Liver (tissue), 9 donors: ENCODE results near the gene ACSM6. TPM values are rescaled to one million over a fixed set of nuclear protein-coding genes. Genes with fewer than 3 reads are reported as not detected.

Experiments
- DNase-seq: peaks from one replicate; pipeline ENCODE4 v3.0.0-alpha.2; 2017; ENCODE audit warnings: low spot score
- H3K27ac ChIP-seq, 2 donors: one replicate each; pipeline ENCODE4 v1.7.0; 2013; ENCODE audit warnings: inconsistent platforms in 2 of 2, low read length in 2 of 2, control low read depth in 1 of 2, low read depth in 1 of 2, mild to moderate bottlenecking in 1 of 2
- H3K27me3 ChIP-seq, 4 donors: one replicate each; pipeline versions ENCODE4 v1.6.1 to v1.7.0; 2013; ENCODE audit warnings: low read length in 3 of 4, inconsistent platforms in 1 of 4, mild to moderate bottlenecking in 1 of 4, moderate library complexity in 1 of 4; ENCODE audit not compliant: control insufficient read depth in 4 of 4, insufficient read depth in 4 of 4
- H3K36me3 ChIP-seq, 4 donors: one replicate each; pipeline versions ENCODE4 v1.6.1 to v1.7.0; 2013; ENCODE audit warnings: low read length in 3 of 4, mild to moderate bottlenecking in 3 of 4, low read depth in 1 of 4, moderate library complexity in 1 of 4; ENCODE audit not compliant: control insufficient read depth in 4 of 4, insufficient read depth in 3 of 4
- H3K4me1 ChIP-seq, 4 donors: one replicate each; pipeline versions ENCODE4 v1.6.1 to v1.7.0; 2013; ENCODE audit warnings: low read length in 3 of 4, mild to moderate bottlenecking in 3 of 4, moderate library complexity in 1 of 4; ENCODE audit not compliant: control insufficient read depth in 4 of 4, insufficient read depth in 4 of 4
- H3K4me3 ChIP-seq, 3 donors: one replicate each; pipeline versions ENCODE4 v1.6.1 to v1.7.0; 2013; ENCODE audit warnings: low read length in 3 of 3, control low read depth in 1 of 3, low read depth in 1 of 3, mild to moderate bottlenecking in 1 of 3
- H3K9ac ChIP-seq, 2 donors: one replicate each; pipeline ENCODE4 v1.7.0; 2013; ENCODE audit warnings: low read length in 2 of 2, mild to moderate bottlenecking in 2 of 2, moderate library complexity in 2 of 2, control low read depth in 1 of 2, low read depth in 1 of 2
- H3K9me3 ChIP-seq, 4 donors: one replicate each; pipeline versions ENCODE4 v1.6.1 to v1.7.0; 2013; ENCODE audit warnings: low read length in 3 of 4; ENCODE audit not compliant: control insufficient read depth in 4 of 4
- EGR1 ChIP-seq, 2 donors: IDR thresholded peaks; 2 replicates each; pipeline ENCODE4 v1.6.1; 2016 to 2018; ENCODE audit warnings: antibody characterized with exemption in 2 of 2, low read depth in 2 of 2
- FOXA1 ChIP-seq: IDR thresholded peaks from 2 replicates; pipeline ENCODE4 v1.6.1; 2016; ENCODE audit warnings: antibody characterized with exemption
- FOXA2 ChIP-seq: IDR thresholded peaks from 2 replicates; pipeline ENCODE4 v1.6.1; 2016; ENCODE audit warnings: antibody characterized with exemption
- GABPA ChIP-seq, 2 donors: IDR thresholded peaks in 1 of 2; conservative IDR thresholded peaks in 1 of 2; 2 replicates each; pipeline ENCODE4 v1.6.1; 2016; ENCODE audit warnings: antibody characterized with exemption in 2 of 2, mild to moderate bottlenecking in 1 of 2, moderate library complexity in 1 of 2
- HNF4A ChIP-seq, 2 donors: conservative IDR thresholded peaks; 2 replicates each; pipeline ENCODE4 v1.6.1; 2016; ENCODE audit warnings: antibody characterized with exemption in 2 of 2, mild to moderate bottlenecking in 2 of 2
- MAX ChIP-seq: IDR thresholded peaks from 2 replicates; pipeline ENCODE4 v1.6.1; 2016; ENCODE audit warnings: antibody characterized with exemption
- RAD21 ChIP-seq, 2 donors: IDR thresholded peaks; 2 replicates each; pipeline ENCODE4 v1.6.1; 2016; ENCODE audit warnings: antibody characterized with exemption in 2 of 2, mild to moderate bottlenecking in 2 of 2
- REST ChIP-seq: IDR thresholded peaks from 2 replicates; pipeline ENCODE4 v1.6.1; 2016; ENCODE audit warnings: antibody characterized with exemption, mild to moderate bottlenecking
- SP1 ChIP-seq: IDR thresholded peaks from 2 replicates; pipeline ENCODE4 v1.6.1; 2018; ENCODE audit warnings: antibody characterized with exemption, mild to moderate bottlenecking
- YY1 ChIP-seq: IDR thresholded peaks from 2 replicates; pipeline ENCODE4 v1.6.1; 2016; ENCODE audit warnings: antibody characterized with exemption, mild to moderate bottlenecking
- ZBTB33 ChIP-seq: IDR thresholded peaks from 2 replicates; pipeline ENCODE4 v1.6.1; 2016; ENCODE audit warnings: antibody characterized with exemption
- WGBS: extraction: QIAGEN DNeasy Blood & Tissue Kit; methylation state at CpG from one replicate; pipeline ENCODE4 v1.1.7; 2013; 5-methylcytosine and 5-hydroxymethylcytosine counted together
- polyA plus RNA-seq, 2 donors: library from polyadenylated mRNA; stranded (reverse) in 1 of 2; unstranded in 1 of 2; fragments of 200-250 nt in 1 of 2; fragments of >200 nt in 1 of 2; fragmentation: Nextera tagmentation in 1 of 2; extraction: Ambion mirVana in 1 of 2; gene quantifications; one replicate each; pipeline versions ENCODE4 v1.2.1 to v1.2.3, GENCODE V29; 2013 to 2015
- total RNA-seq, 2 donors: library from RNA; depleted of rRNA; stranded (reverse); fragments of >200 nt; gene quantifications; one replicate each; pipeline ENCODE4 v1.2.3, GENCODE V29; 2014
- donor health status: healthy.
- donor health status: healthy.
- donor health status: healthy.
- donor health status: healthy.
- donor health status: healthy.

ACSM6 gene
- total and polyA plus RNA-seq, 4 donors = not detected

- no peak for TF ChIP-seq FOXA1
- TF ChIP-seq YY1 = no peak
- TF ChIP-seq FOXA2 = no peak
- TF ChIP-seq ZBTB33 = no peak
- no peak overlapping the region for H3K27ac ChIP-seq
- DNase-seq = no peak
- no peaks in the 10 kb centered on the region for H3K27me3 ChIP-seq
- H3K9ac ChIP-seq = no peak overlapping the region
- no peaks in the 10 kb centered on the region for H3K36me3 ChIP-seq
- WGBS = 91% methylated on average over 3 of the region's 3 CpGs
- H3K9me3 ChIP-seq = no peaks in the 10 kb centered on the region
- H3K4me3 ChIP-seq = no peak overlapping the region
- no peaks in the 10 kb centered on the region for H3K4me1 ChIP-seq
Observed at GRCh38 chr10:95211606-95212279, 17.7 kb downstream of the ACSM6 start.

GRCh38 chr10:95214369-95214768 is 20.3 kb downstream of the ACSM6 start:
- Histone ChIP-seq H3K27me3 (no peaks in the 10 kb centered on the region), H3K27ac (no peak overlapping the region), H3K4me1 (no peaks in the 10 kb centered on the region), H3K4me3 (no peak overlapping the region), H3K9me3 (no peaks in the 10 kb centered on the region), H3K36me3 (no peaks in the 10 kb centered on the region), H3K9ac (no peak overlapping the region)
- DNase-seq = no peak
- 88% methylated on average over 2 of the region's 2 CpGs for WGBS
- TF ChIP-seq HNF4A (conservative IDR thresholded peaks at IDR 0.05) (no peak), ZBTB33 (no peak), RAD21 (IDR thresholded peaks at IDR 0.05) (no peak), GABPA (IDR thresholded peaks at IDR 0.05 in 1 of 2, conservative IDR thresholded peaks at IDR 0.05 in 1 of 2) (no peak), MAX (no peak), SP1 (no peak), REST (no peak), EGR1 (IDR thresholded peaks at IDR 0.05; ENCODE audit: low read depth in 2 of 2) (no peak)
